ENCODE data around the gene ZNF341. TPM values are rescaled to one million over a fixed set of nuclear protein-coding genes. Genes with fewer than 3 reads are reported as not detected.
A peak's percentile ranks its signal among the peaks of the same experiment; 100 is the strongest.

Gene ZNF341
- polyA plus RNA-seq, 3 donors from 2014 or later: 0.79 to 3.8 (median 1.7) TPM

DNA sequence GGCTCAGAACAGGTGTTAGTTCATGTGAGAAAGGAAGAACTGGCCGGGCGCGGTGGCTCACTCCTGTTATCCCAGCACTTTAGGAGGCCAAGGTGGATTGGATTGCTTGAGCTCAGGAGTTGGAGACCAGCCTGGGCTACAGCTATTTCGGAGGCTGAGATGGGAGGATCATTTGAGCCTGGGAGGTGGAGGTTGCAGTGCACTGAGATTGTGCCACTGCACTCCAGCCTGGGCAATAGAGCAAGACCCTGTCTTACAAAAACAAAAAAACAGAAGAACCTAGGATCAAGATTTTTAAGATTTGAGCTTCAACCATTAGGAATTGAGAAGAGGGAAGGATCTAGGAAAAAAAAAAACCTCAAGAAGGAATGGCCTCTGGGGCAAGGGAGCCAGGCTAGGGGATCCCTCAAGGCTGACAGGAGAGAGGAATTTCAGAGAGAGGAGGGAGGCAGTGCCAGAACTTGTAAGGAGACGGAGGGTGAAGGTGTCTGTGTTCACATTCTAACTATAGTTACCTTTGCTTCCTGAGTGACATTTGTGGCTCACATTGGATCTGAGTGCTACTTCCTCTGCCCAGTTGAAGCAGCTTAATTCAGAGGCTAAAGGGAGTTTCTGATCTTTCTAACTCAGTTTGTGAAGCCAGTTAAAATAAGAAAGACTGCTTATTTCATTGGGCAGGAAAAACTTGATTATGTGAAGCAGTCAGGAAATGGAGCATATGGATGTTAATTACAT lies 105.5 kb downstream of the ZNF341 start:
- H3K4me1 Mint-ChIP-seq: peaks cover 65 to 87% of the 10 kb centered on the region in 2 donors
- H3K9me3 Mint-ChIP-seq: no peaks in the 10 kb centered on the region
- peaks cover 0 to 2% (median 2%) of the 10 kb centered on the region in 3 donors for H3K27me3 Mint-ChIP-seq (ENCODE audit: low read depth in 3 of 3)
- H3K4me3 Mint-ChIP-seq: peak overlapping the region in 4 of 5 donors; percentile 5 to 28 (median 8)
- H3K27ac Mint-ChIP-seq: peak overlapping the region; percentile 9 to 57 (median 33)
- H3K36me3 Mint-ChIP-seq: peaks cover 0 to 7% (median 7%) of the 10 kb centered on the region in 3 donors
- DNase-seq: peak in 1 of 3 donors; percentile 4

DNA sequence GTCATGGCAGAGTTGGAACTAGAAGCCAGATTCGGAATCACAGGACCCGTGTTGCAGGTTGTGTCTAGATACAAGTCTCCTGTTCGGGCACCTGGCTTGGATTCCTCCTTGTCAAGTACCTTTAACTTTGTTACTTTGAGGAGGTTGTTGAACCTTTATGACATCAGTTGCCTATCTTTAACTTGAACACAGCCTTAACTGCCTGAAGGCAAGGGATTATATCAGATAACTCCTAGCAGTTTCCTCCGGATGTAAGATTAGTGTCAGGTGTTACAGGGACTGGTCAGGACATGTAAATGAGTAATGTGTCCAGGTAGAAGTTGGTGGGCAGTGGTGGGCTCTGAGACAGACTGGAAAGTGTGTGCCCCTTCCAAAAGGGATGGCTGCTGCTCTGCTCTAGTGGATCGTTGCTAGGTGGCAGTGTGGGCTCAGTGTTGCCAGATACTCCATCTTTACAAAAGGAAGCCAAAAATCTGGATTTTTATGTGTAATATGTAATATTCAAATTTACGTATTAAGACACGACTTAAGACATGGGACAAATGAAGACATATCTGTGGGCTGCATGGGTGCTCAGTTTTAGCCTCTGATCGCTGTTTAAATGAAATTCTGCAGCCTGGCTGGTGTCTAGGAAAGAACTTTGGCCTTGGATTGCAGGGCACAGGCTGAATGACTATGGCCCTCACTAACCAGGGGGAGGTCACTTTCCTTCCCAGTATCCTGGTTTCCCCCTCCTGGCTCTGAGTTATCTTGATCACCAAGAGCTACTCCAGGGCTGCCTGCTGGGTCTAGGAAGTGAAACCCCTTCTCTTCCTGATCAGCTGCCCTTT lies 106.5 kb downstream of the ZNF341 start:
- H3K4me3 Mint-ChIP-seq: peak overlapping the region in 1 of 5 donors; percentile 18
- H3K9me3 Mint-ChIP-seq: no peaks in the 10 kb centered on the region
- H3K4me1 Mint-ChIP-seq: peaks cover 71 to 91% of the 10 kb centered on the region in 2 donors
- no peak for DNase-seq
- peak overlapping the region in 2 of 6 donors; percentile 13 to 42 for H3K27ac Mint-ChIP-seq
- peaks cover 0 to 6% (median 5%) of the 10 kb centered on the region in 3 donors for H3K36me3 Mint-ChIP-seq
- peaks cover 0 to 4% (median 2%) of the 10 kb centered on the region in 3 donors for H3K27me3 Mint-ChIP-seq (ENCODE audit: low read depth in 3 of 3)

DNA sequence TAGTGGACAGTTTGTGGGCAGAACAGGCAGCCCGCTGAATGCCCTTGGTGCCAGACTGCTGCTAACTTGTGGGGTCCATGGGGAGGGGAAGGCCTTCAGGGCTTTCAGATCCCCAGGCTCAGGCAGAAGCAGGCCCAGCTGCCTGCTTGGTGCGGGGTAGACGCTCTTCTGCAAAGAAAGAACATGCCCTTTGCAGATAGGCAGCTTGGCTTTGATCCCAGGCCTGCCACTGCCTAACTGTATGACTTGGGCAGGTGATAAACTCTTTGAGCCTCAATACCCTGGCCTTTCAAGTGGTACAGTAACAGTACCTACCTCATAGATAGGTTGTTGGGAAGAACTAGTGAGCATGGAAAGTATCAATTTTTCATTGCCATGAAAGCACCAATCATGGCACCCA lies 107.8 kb downstream of the ZNF341 start:
- Mint-ChIP-seq H3K9me3 (no peaks in the 10 kb centered on the region), H3K4me3 (no peak overlapping the region), H3K27me3 (ENCODE audit: low read depth in 3 of 3) (peaks cover 0 to 4% (median 2%) of the 10 kb centered on the region in 3 donors), H3K4me1 (peaks cover 78 to 98% of the 10 kb centered on the region in 2 donors), H3K36me3 (no peaks in the 10 kb centered on the region), H3K27ac (no peak overlapping the region)
- DNase-seq: no peak

DNA sequence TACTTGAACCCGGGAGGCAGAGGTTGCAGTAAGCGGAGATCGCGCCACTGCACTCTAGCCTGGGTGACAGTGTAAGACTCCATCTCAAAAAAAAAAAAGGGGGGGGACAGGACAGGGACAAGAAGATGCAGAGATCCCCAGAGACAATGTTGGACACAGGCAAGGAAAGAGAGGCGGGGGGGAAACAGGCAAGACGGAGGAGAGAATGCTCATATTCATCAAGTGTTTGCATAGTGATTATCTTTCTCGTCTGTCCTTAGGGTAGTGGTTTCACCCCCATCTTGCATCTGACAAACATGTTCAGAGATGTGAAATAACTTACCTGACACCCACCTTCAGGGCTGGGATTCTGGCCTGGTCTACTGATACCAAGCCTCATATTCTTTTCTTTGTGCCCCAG lies 108.4 kb downstream of the ZNF341 start:
- Mint-ChIP-seq H3K36me3 (no peaks in the 10 kb centered on the region), H3K4me1 (peaks cover 82 to 99% of the 10 kb centered on the region in 2 donors), H3K27me3 (ENCODE audit: low read depth in 3 of 3) (peaks cover 0 to 4% (median 2%) of the 10 kb centered on the region in 3 donors), H3K4me3 (no peak overlapping the region), H3K27ac (no peak overlapping the region), H3K9me3 (no peaks in the 10 kb centered on the region)
- DNase-seq: no peak

DNA sequence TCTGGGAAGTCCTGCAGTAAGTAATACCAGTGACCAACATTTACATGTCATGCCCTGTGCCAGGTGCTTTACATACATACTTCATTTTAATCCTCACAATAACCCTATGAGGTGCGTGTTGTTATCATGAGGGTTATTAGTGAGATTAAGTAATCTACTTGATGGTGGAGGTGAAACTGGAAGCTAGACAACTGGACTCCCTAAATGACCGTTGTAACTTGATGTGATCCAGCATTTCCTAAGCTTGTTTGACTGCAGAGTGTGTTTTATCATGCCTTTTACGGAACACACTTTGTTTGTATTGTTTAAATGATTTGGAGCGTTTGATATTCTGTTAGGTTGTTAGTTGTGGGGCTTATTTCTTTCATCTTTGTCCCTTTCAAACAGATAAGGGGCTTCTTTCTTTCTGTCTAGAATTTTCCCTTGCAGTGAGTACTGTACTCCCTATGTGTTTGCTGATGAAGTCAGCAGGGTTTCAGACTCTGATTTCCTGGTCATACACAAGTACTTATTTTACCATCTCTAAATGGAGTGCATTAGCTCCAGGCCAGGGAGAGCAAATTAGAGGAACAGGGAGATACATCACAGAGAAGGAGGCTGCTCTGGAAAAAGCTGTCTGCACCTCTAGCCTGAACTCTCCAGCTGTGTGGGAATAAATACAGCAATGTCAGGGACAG lies 109.1 kb downstream of the ZNF341 start:
- H3K4me1 Mint-ChIP-seq: peaks cover 88 to 99% of the 10 kb centered on the region in 2 donors
- peaks cover 0 to 4% (median 2%) of the 10 kb centered on the region in 3 donors for H3K27me3 Mint-ChIP-seq (ENCODE audit: low read depth in 3 of 3)
- no peak overlapping the region for H3K27ac Mint-ChIP-seq
- H3K4me3 Mint-ChIP-seq: no peak overlapping the region
- H3K9me3 Mint-ChIP-seq: no peaks in the 10 kb centered on the region
- no peak for DNase-seq
- H3K36me3 Mint-ChIP-seq: no peaks in the 10 kb centered on the region

DNA sequence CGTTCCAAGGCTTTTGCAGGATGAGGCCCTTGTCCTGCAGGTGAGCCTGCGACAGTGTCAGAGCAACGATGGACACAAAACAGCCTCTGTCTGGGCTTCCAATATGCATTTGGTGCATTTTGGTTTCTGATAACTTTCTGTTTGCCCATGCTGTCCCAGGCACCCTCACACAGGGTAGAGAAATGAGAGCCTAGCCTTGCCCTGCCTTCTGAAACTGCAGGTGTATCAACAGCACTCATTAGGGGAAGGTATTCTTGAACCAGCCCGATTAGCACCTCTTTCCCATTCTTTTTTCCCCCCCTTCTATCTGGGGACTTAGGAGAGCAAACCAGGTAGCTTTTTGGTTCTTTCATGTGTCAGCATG lies 109.6 kb downstream of the ZNF341 start:
- DNase-seq: no peak
- Mint-ChIP-seq H3K27me3 (ENCODE audit: low read depth in 3 of 3) (peaks cover 0 to 4% (median 2%) of the 10 kb centered on the region in 3 donors), H3K9me3 (no peaks in the 10 kb centered on the region), H3K27ac (peak overlapping the region in 1 of 6 donors; percentile 9), H3K4me1 (peaks cover 88 to 99% of the 10 kb centered on the region in 2 donors), H3K4me3 (no peak overlapping the region), H3K36me3 (no peaks in the 10 kb centered on the region)

Other genes starting within 250 kb of the ZNF341 start
- 10 to 100 TPM in 2 of 3 donors, 1 to 10 TPM in 1; 7.5 to 15.5 (median 11.0) TPM for gene CBFA2T2, start 241.9 kb upstream of the ZNF341 start, polyA plus RNA-seq
- under 1 TPM in 2 of 3 donors, not detected in 1; 0.13 to 0.22 TPM for gene C20orf144, start 69.7 kb upstream of the ZNF341 start, polyA plus RNA-seq
- 1 to 10 TPM; 3.4 to 7.0 (median 3.9) TPM for gene ACTL10, start 65.1 kb upstream of the ZNF341 start, polyA plus RNA-seq
- 1 to 10 TPM; 2.5 to 3.8 (median 2.9) TPM for gene NECAB3, start 57.6 kb upstream of the ZNF341 start, polyA plus RNA-seq
- gene E2F1, start 45.6 kb upstream of the ZNF341 start, polyA plus RNA-seq: 1 to 10 TPM; 1.5 to 2.5 (median 1.8) TPM
- 10 to 100 TPM in 2 of 3 donors, 1 to 10 TPM in 1; 6.8 to 16.6 (median 14.1) TPM for gene PXMP4, start 11.7 kb upstream of the ZNF341 start, polyA plus RNA-seq
- 1 to 10 TPM; 1.3 to 8.1 (median 3.7) TPM for gene CHMP4B, start 79.4 kb downstream of the ZNF341 start, polyA plus RNA-seq